Measurements from ENCODE around the gene ZNF511.

DNA sequence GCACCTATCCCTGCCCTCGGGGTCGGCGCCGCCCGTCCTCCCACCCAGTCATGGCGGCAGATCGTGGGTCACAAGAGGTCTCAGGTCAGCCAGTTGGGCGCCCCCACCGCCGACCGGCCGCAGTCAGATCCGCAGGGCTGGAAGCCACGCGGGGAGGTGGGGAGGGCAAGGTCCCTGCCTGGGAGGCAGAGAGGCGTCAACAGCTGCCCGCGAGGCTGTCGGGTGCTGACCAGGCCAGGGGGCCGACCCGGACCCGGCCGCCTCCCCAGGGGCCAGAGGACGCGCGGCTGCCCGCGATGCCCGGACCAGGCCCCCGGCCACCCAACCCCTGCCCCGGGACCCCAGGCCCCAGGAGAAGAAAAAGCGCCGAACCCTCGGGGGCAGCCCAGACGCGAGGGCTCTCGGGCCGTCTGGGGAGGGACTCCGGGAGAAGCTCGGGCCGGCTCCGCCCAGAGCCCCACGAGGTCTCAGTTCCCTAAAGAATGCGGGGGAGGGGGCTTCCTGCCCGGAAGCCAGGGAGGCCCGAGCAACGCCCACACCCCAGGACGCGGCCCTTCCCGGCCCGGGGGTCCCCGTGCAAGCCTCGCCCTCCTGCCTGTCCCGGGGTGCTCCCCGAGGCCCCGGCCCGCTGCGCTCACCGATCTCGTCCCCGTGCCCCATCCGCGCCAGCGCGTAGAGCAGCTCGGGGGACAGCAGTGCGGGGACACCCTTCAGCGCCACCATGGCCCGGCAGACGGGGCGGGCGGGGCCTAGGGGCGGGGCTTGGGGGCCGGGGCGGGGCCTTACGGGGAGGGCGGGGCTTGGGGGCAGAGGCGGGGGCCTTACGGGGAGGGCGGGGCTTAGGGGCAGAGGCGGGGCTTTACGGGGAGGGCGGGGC, 48.8 kb downstream of the ZNF511 start, which contains the start of gene FUOM:
- TF ChIP-seq, protein P1, sequence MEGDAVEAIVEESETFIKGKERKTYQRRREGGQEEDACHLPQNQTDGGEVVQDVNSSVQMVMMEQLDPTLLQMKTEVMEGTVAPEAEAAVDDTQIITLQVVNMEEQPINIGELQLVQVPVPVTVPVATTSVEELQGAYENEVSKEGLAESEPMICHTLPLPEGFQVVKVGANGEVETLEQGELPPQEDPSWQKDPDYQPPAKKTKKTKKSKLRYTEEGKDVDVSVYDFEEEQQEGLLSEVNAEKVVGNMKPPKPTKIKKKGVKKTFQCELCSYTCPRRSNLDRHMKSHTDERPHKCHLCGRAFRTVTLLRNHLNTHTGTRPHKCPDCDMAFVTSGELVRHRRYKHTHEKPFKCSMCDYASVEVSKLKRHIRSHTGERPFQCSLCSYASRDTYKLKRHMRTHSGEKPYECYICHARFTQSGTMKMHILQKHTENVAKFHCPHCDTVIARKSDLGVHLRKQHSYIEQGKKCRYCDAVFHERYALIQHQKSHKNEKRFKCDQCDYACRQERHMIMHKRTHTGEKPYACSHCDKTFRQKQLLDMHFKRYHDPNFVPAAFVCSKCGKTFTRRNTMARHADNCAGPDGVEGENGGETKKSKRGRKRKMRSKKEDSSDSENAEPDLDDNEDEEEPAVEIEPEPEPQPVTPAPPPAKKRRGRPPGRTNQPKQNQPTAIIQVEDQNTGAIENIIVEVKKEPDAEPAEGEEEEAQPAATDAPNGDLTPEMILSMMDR (IDR thresholded peaks at IDR 0.05), result no peak
- TF ChIP-seq POLR2A (IDR thresholded peaks at IDR 0.05), result no peak
